SK-N-SH (cell line): ENCODE data around the gene ADISSP. TPM values are rescaled to one million over a fixed set of nuclear protein-coding genes. Genes with fewer than 3 reads are reported as not detected.
A peak's percentile ranks its signal among the peaks of the same experiment; 100 is the strongest.

Source experiments
- CTCF ChIA-PET: fragments of 300-600, 350-600 bp; formaldehyde crosslinking; extraction: SDS; loops from one replicate; lab custom pipeline; 2021; lab: Yijun Ruan, JAX
- POLR2A ChIA-PET: fragments of 350-600 bp; sonication (Branson Sonifier 250); formaldehyde crosslinking; extraction: SDS; loops from one replicate; lab custom pipeline; 2020; ENCODE audit warnings: antibody characterized with exemption, inconsistent platforms; lab: Yijun Ruan, JAX
- DNase-seq: peaks from one replicate; pipeline ENCODE4 v3.0.0; 2012
- H2AFZ ChIP-seq: fragments of 200-600 bp; sonication (generic); 2 replicates; pipeline ENCODE4 v1.8.1; 2016; ENCODE audit warnings: antibody characterized with exemption, mild to moderate bottlenecking, low read depth
- H3F3A ChIP-seq: fragments of 200-600 bp; sonication (generic); replicated peaks from 2 replicates; pipeline ENCODE3; 2016; ENCODE audit warnings: antibody characterized with exemption, mild to moderate bottlenecking; ENCODE audit not compliant: insufficient read depth
- H3K27ac ChIP-seq, 2 experiments: fragments of 200-500 bp in 1 of 2; fragments of 200-600 bp in 1 of 2; sonication (Bioruptor generic) in 1 of 2; sonication (generic), shearing (Covaris generic) in 1 of 2; 2 replicates each; pipeline versions ENCODE4 v1.5.1 to v1.6.1; 2014 to 2016; ENCODE audit warnings: low read depth in 2 of 2, inconsistent platforms in 1 of 2, low read length in 1 of 2, mild to moderate bottlenecking in 1 of 2, mixed read lengths in 1 of 2
- H3K27me3 ChIP-seq: fragments of 200-600 bp; sonication (generic), shearing (Covaris generic); 2 replicates; pipeline ENCODE4 v1.6.1; 2016; ENCODE audit warnings: mixed run types; ENCODE audit not compliant: insufficient read depth
- H3K36me3 ChIP-seq, 2 experiments: fragments of 200-500 bp in 1 of 2; fragments of 200-600 bp in 1 of 2; sonication (Bioruptor generic) in 1 of 2; sonication (generic) in 1 of 2; replicated peaks in 1 of 2; 2 replicates each; pipeline versions ENCODE3 to v1.5.1; 2014 to 2016; ENCODE audit warnings: low read length in 1 of 2, mild to moderate bottlenecking in 1 of 2; ENCODE audit not compliant: insufficient read depth in 2 of 2, control insufficient read depth in 1 of 2
- H3K4me1 ChIP-seq, 2 experiments: fragments of 200-500 bp in 1 of 2; fragments of 200-600 bp in 1 of 2; sonication (Bioruptor generic) in 1 of 2; sonication (generic), shearing (Covaris generic) in 1 of 2; 2 replicates each; pipeline versions ENCODE4 v1.5.1 to v1.6.1; 2014 to 2016; ENCODE audit warnings: low read depth in 1 of 2, low read length in 1 of 2, mixed run types in 1 of 2; ENCODE audit not compliant: insufficient read depth in 2 of 2, control insufficient read depth in 1 of 2
- H3K4me2 ChIP-seq: fragments of 200-600 bp; sonication (generic), shearing (Covaris generic); 2 replicates; pipeline ENCODE4 v1.6.1; 2017; ENCODE audit warnings: mixed run types
- H3K4me3 ChIP-seq, 2 experiments: fragments of 200-500 bp in 1 of 2; fragments of 200-600 bp in 1 of 2; sonication (Bioruptor generic) in 1 of 2; sonication (generic), shearing (Covaris generic) in 1 of 2; 2 replicates each; pipeline versions ENCODE4 v1.5.1 to v1.8.1; 2014 to 2016; ENCODE audit warnings: low read depth in 2 of 2, inconsistent platforms in 1 of 2, low read length in 1 of 2, mild to moderate bottlenecking in 1 of 2, mixed read lengths in 1 of 2, moderate library complexity in 1 of 2
- H3K79me2 ChIP-seq: fragments of 200-600 bp; sonication (generic); 2 replicates; pipeline ENCODE4 v1.8.1; 2017; ENCODE audit warnings: mild to moderate bottlenecking; ENCODE audit not compliant: insufficient read depth
- H3K9ac ChIP-seq: fragments of 200-600 bp; sonication (generic); 2 replicates; pipeline ENCODE4 v1.6.1; 2017; ENCODE audit warnings: mixed run types
- H3K9me2 ChIP-seq: fragments of 200-600 bp; sonication (generic); 2 replicates; pipeline ENCODE4 v1.6.1; 2017; ENCODE audit warnings: mixed run types
- H3K9me3 ChIP-seq: fragments of 200-600 bp; sonication (generic); 2 replicates; pipeline ENCODE4 v1.6.1; 2017; ENCODE audit warnings: mixed run types, mild to moderate bottlenecking, moderate library complexity
- H4K20me1 ChIP-seq: fragments of 200-600 bp; sonication (generic); 2 replicates; pipeline ENCODE4 v1.6.1; 2017; ENCODE audit warnings: mild to moderate bottlenecking, mixed run types; ENCODE audit not compliant: insufficient read depth
- EP300 ChIP-seq, 2 experiments: IDR thresholded peaks; 2 replicates each; pipeline versions ENCODE4 v1.4.0 to v1.6.1; 2012; ENCODE audit warnings: borderline replicate concordance in 1 of 2, low read depth in 1 of 2, low read length in 1 of 2
- MEF2A ChIP-seq: IDR thresholded peaks from 2 replicates; pipeline ENCODE4 v1.4.0; 2012; ENCODE audit warnings: low read depth, borderline replicate concordance
- WGBS: methylation state at CpG from one replicate; pipeline ENCODE4 v1.1.6; 2017; ENCODE audit warnings: low lambda C conversion rate; 5-methylcytosine and 5-hydroxymethylcytosine counted together
- polyA plus RNA-seq, 3 experiments: library from polyadenylated mRNA; depleted of rRNA; stranded (reverse); fragments of >200 nt; gene quantifications; 2 replicates each; pipeline ENCODE4 v1.2.3, GENCODE V29; 2012
- TF ChIP-seq, protein P1 (sequence below): IDR thresholded peaks from 2 replicates; pipeline ENCODE4 v1.6.1; 2012; ENCODE audit warnings: mild to moderate bottlenecking, low read depth, low read length, moderate library complexity
- TF ChIP-seq, protein P2 (sequence below): IDR thresholded peaks from 2 replicates; pipeline ENCODE4 v1.4.0; 2012; ENCODE audit warnings: low read depth, borderline replicate concordance

The ADISSP gene
- polyA plus RNA-seq, 1 of the 3 experiments (the other 2 are of a cell fraction), result 73.9 TPM

DNA sequence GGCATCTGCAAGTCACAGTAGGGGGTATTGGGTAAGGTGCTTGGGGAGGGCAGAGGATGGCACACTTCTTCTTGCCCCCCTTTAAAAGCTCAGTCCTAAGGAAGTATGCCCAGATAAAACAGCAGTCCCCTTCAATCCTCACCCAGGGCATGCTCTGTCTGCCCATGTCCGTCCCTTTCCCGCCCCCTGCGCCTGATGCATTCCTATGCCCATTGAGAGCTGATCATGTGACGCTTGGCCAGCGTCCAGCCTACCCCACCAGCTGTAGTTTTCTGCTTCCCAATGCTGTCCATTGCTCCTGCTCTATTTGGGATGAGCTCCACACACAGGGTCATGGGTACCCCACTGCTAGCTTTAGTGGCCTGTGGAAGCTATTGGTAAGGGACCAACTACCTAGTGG, 63.5 kb downstream of the ADISSP start:
- ChIA-PET CTCF (interaction anchor here (0.8 to 5.8 kb wide), 6 partner anchors 9 to 141 kb away, joined by 3 to 55 read pairs (median 5); partner anchors contain the start of gene SIGLEC1), POLR2A (no interaction called here)
- no peak for TF ChIP-seq MEF2A
- TF ChIP-seq EP300 (IDR thresholded peaks at IDR 0.05; ENCODE audit: borderline replicate concordance in 1 of 2, low read depth in 1 of 2, low read length in 1 of 2), result no peak
- TF ChIP-seq, protein P1, sequence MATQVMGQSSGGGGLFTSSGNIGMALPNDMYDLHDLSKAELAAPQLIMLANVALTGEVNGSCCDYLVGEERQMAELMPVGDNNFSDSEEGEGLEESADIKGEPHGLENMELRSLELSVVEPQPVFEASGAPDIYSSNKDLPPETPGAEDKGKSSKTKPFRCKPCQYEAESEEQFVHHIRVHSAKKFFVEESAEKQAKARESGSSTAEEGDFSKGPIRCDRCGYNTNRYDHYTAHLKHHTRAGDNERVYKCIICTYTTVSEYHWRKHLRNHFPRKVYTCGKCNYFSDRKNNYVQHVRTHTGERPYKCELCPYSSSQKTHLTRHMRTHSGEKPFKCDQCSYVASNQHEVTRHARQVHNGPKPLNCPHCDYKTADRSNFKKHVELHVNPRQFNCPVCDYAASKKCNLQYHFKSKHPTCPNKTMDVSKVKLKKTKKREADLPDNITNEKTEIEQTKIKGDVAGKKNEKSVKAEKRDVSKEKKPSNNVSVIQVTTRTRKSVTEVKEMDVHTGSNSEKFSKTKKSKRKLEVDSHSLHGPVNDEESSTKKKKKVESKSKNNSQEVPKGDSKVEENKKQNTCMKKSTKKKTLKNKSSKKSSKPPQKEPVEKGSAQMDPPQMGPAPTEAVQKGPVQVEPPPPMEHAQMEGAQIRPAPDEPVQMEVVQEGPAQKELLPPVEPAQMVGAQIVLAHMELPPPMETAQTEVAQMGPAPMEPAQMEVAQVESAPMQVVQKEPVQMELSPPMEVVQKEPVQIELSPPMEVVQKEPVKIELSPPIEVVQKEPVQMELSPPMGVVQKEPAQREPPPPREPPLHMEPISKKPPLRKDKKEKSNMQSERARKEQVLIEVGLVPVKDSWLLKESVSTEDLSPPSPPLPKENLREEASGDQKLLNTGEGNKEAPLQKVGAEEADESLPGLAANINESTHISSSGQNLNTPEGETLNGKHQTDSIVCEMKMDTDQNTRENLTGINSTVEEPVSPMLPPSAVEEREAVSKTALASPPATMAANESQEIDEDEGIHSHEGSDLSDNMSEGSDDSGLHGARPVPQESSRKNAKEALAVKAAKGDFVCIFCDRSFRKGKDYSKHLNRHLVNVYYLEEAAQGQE, result no peak
- TF ChIP-seq, protein P2, sequence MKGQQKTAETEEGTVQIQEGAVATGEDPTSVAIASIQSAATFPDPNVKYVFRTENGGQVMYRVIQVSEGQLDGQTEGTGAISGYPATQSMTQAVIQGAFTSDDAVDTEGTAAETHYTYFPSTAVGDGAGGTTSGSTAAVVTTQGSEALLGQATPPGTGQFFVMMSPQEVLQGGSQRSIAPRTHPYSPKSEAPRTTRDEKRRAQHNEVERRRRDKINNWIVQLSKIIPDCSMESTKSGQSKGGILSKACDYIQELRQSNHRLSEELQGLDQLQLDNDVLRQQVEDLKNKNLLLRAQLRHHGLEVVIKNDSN, result peak; percentile 45
- TF ChIP-seq, all 33 proteins: peak for 1

More for the DNA sequence above, 63.5 kb downstream of the ADISSP start:
- Histone ChIP-seq H2AFZ (no peak overlapping the region), H3K9ac (no peak overlapping the region), H3K9me2 (no peaks in the 10 kb centered on the region), H3F3A (no peaks in the 10 kb centered on the region), H3K27me3 (no peaks in the 10 kb centered on the region), H3K4me3 (no peak overlapping the region), H3K4me1 (no peaks in the 10 kb centered on the region), H3K9me3 (no peaks in the 10 kb centered on the region), H3K79me2 (no peaks in the 10 kb centered on the region), H4K20me1 (no peaks in the 10 kb centered on the region), H3K4me2 (no peak overlapping the region), H3K36me3 (no peaks in the 10 kb centered on the region), H3K27ac (no peak overlapping the region)
- peak; percentile 19 for DNase-seq
- 61% methylated on average over 5 of the region's 5 CpGs for WGBS

Other genes with a start within 250 kb of the ADISSP start
- gene GFRA4, start 104.4 kb downstream of the ADISSP start, polyA plus RNA-seq (2012; rRNA removed), result not detected in 2 replicates
- gene ADAM33, start 85.7 kb downstream of the ADISSP start, polyA plus RNA-seq (2012; rRNA removed), result 4.8 and 5.0 TPM in 2 replicates
- not detected in 2 replicates for gene SIGLEC1, start 55.2 kb downstream of the ADISSP start, polyA plus RNA-seq (2012; rRNA removed)
- gene HSPA12B, start 35.1 kb downstream of the ADISSP start, polyA plus RNA-seq (2012; rRNA removed), result 0.24 and 0.46 TPM in 2 replicates
- 1.6 and 1.8 TPM in 2 replicates for gene SPEF1, start 13.7 kb upstream of the ADISSP start, polyA plus RNA-seq (2012; rRNA removed)
- gene CENPB, start 19.0 kb upstream of the ADISSP start, polyA plus RNA-seq (2012; rRNA removed), result 37.6 and 41.2 TPM in 2 replicates
- gene CDC25B, start 28.6 kb upstream of the ADISSP start, polyA plus RNA-seq (2012; rRNA removed), result 41.5 and 56.5 TPM in 2 replicates
- gene AP5S1, start 52.8 kb upstream of the ADISSP start, polyA plus RNA-seq (2012; rRNA removed), result 8.6 and 10.3 TPM in 2 replicates
- 9.1 and 10.5 TPM in 2 replicates for gene MAVS, start 79.1 kb upstream of the ADISSP start, polyA plus RNA-seq (2012; rRNA removed)
- gene PANK2, start 121.6 kb upstream of the ADISSP start, polyA plus RNA-seq (2012; rRNA removed), result 17.7 and 23.3 TPM in 2 replicates
- gene RNF24, start 247.8 kb upstream of the ADISSP start, polyA plus RNA-seq (2012; rRNA removed), result 6.9 and 7.9 TPM in 2 replicates